Endothelial cell (in vitro differentiated cells): ENCODE data around the gene EPS8L2. TPM values are rescaled to one million over a fixed set of nuclear protein-coding genes. Genes with fewer than 3 reads are reported as not detected.

Experiments used
- DNase-seq: peaks from one replicate; pipeline ENCODE4 v3.0.0; 2021; ENCODE audit warnings: low spot score
- H3K27ac Mint-ChIP-seq: one replicate; pipeline ENCODE4 v1.8.0; 2021; ENCODE audit warnings: mixed read lengths, inconsistent platforms; ENCODE audit not compliant: unreplicated experiment
- H3K27me3 Mint-ChIP-seq: one replicate; pipeline ENCODE4 v1.8.0; 2021; ENCODE audit warnings: mild to moderate bottlenecking, moderate library complexity, mixed read lengths, inconsistent platforms; ENCODE audit not compliant: unreplicated experiment
- H3K36me3 Mint-ChIP-seq: one replicate; pipeline ENCODE4 v1.8.0; 2021; ENCODE audit warnings: mild to moderate bottlenecking, low read depth, mixed read lengths, inconsistent platforms; ENCODE audit not compliant: unreplicated experiment
- H3K4me1 Mint-ChIP-seq: one replicate; pipeline ENCODE4 v1.8.0; 2021; ENCODE audit warnings: mild to moderate bottlenecking, mixed read lengths, inconsistent platforms; ENCODE audit not compliant: unreplicated experiment
- H3K4me3 Mint-ChIP-seq: one replicate; pipeline ENCODE4 v1.8.0; 2021; ENCODE audit warnings: mild to moderate bottlenecking, mixed read lengths, inconsistent platforms; ENCODE audit not compliant: unreplicated experiment
- H3K9me3 Mint-ChIP-seq: one replicate; pipeline ENCODE4 v1.8.0; 2021; ENCODE audit warnings: mixed read lengths, inconsistent platforms; ENCODE audit not compliant: unreplicated experiment
- CTCF ChIP-seq: fragments of 200-600 bp; sonication (generic); IDR thresholded peaks from one replicate; pipeline ENCODE4 v1.5.0; 2021; ENCODE audit warnings: antibody characterized with exemption; ENCODE audit not compliant: unreplicated experiment
- total RNA-seq: library from RNA; stranded (reverse); fragmentation: NEBNext Ultra II Directional; extraction: Animal tissue kit (Norgen Biotek cat#: 25700); gene quantifications from one replicate; pipeline ENCODE4 v1.2.1, GENCODE V29; 2021; ENCODE audit not compliant: unreplicated experiment

EPS8L2 gene
- total RNA-seq, 1 donor from 2014 or later = 8.0 TPM

DNA sequence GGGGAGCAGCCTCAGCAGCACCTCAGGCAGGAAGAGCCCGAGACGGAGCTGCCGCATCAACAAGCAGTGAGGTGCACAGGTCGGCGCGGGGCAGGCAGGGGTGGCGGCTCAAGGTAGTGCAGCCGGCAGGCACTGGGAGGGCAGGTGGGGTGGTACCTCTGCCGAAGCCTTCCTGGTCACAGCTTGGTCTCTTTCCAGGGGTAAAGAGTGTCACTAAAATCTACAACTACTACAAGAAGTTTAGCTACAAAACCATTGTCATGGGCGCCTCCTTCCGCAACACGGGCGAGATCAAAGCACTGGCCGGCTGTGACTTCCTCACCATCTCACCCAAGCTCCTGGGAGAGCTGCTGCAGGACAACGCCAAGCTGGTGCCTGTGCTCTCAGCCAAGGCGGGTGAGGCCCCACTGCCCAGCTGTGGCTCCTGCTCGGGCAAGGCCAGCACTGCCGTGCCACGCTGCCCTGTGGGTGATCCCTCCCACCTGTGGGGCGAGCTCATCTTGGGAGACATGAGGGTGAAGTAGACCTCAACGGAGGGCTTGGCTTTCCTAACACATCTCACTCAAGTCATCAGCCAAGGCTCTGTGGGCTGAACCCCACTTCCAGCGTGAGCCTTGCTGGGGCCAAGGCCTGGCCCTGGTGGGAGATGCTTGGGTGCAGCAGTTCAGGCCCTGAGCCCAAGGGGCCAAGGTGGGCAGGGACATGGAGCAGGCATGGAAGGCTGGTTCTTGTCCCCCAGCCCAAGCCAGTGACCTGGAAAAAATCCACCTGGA, 57.7 kb downstream of the EPS8L2 start:
- H3K36me3 Mint-ChIP-seq = peaks cover 10% of the 10 kb centered on the region
- no peak for DNase-seq
- TF ChIP-seq CTCF = no peak
- no peak overlapping the region for H3K27ac Mint-ChIP-seq
- H3K9me3 Mint-ChIP-seq = no peaks in the 10 kb centered on the region
- no peaks in the 10 kb centered on the region for H3K4me1 Mint-ChIP-seq
- peaks cover 3% of the 10 kb centered on the region for H3K27me3 Mint-ChIP-seq
- H3K4me3 Mint-ChIP-seq = no peak overlapping the region

GRCh38 chr11:764322-765024, 58.4 kb downstream of the EPS8L2 start:
- peak overlapping the region; percentile 26 for H3K4me3 Mint-ChIP-seq
- no peak overlapping the region for H3K27ac Mint-ChIP-seq
- no peaks in the 10 kb centered on the region for H3K9me3 Mint-ChIP-seq
- H3K36me3 Mint-ChIP-seq = peaks cover 10% of the 10 kb centered on the region
- H3K4me1 Mint-ChIP-seq = no peaks in the 10 kb centered on the region
- no peak for DNase-seq
- H3K27me3 Mint-ChIP-seq = peaks cover 3% of the 10 kb centered on the region
- TF ChIP-seq CTCF = no peak

GRCh38 chr11:765025-765801, 59.2 kb downstream of the EPS8L2 start:
- no peaks in the 10 kb centered on the region for H3K4me1 Mint-ChIP-seq
- H3K4me3 Mint-ChIP-seq = no peak overlapping the region
- peak; percentile 63 for DNase-seq
- H3K27me3 Mint-ChIP-seq = peaks cover 3% of the 10 kb centered on the region
- TF ChIP-seq CTCF = peak; percentile 36
- H3K9me3 Mint-ChIP-seq = no peaks in the 10 kb centered on the region
- H3K36me3 Mint-ChIP-seq = peaks cover 6% of the 10 kb centered on the region
- H3K27ac Mint-ChIP-seq = no peak overlapping the region

GRCh38 chr11:765802-766091, 59.7 kb downstream of the EPS8L2 start:
- TF ChIP-seq CTCF = no peak
- no peak overlapping the region for H3K4me3 Mint-ChIP-seq
- H3K4me1 Mint-ChIP-seq = no peaks in the 10 kb centered on the region
- no peak overlapping the region for H3K27ac Mint-ChIP-seq
- H3K9me3 Mint-ChIP-seq = no peaks in the 10 kb centered on the region
- peaks cover 5% of the 10 kb centered on the region for H3K36me3 Mint-ChIP-seq
- peaks cover 3% of the 10 kb centered on the region for H3K27me3 Mint-ChIP-seq
- DNase-seq = no peak
